HCT116 (cell line): Measurements from ENCODE around the gene SCARF2. TPM values are rescaled to one million over a fixed set of nuclear protein-coding genes. Genes with fewer than 3 reads are reported as not detected.

Experiments
- ATAC-seq: fragments of 200-7000 bp; cut with Tn5 transposase; 2 replicates; pipeline ENCODE4 v1.9.1; 2020; ENCODE audit warnings: mild to moderate bottlenecking, moderate library complexity
- BruUV-seq: library from RNA; stranded (reverse); fragments of 400-500 nt; replicated peaks from 2 replicates; lab custom pipeline; 2021; lab: Mats Ljungman, UMichigan
- CTCF ChIA-PET: fragments of 300-600 bp; sonication (Branson Sonifier 250); formaldehyde crosslinking; loops from one replicate; lab custom pipeline; 2021; ENCODE audit warnings: antibody characterized with exemption; lab: Charles Lee
- POLR2A ChIA-PET: fragments of 300-600, 350-600 bp; sonication (Branson Sonifier 250); formaldehyde crosslinking; loops from one replicate; lab custom pipeline; 2021; ENCODE audit warnings: antibody characterized with exemption; lab: Charles Lee
- RAD21 ChIA-PET, 2 experiments: fragments of 300-600 bp; sonication (Branson Sonifier 250); formaldehyde crosslinking; loops; one replicate each; lab custom pipeline; 2023; ENCODE audit warnings: low total read pairs in 2 of 2; ENCODE audit not compliant: uncharacterized antibody in 2 of 2, unreplicated experiment in 2 of 2, low non-redundant PET in 1 of 2; lab: Charles Lee
- DNase-seq: peaks from one replicate; pipeline ENCODE4 v3.0.0-alpha.2; 2010; ENCODE audit warnings: low read depth, low spot score
- H2AFZ ChIP-seq: fragments of 200-600 bp; shearing (Covaris generic), sonication (generic); 2 replicates; pipeline ENCODE4 v1.6.1; 2017; ENCODE audit warnings: low read depth, mixed run types, mixed read lengths, antibody characterized with exemption, low read length; ENCODE audit not compliant: poor library complexity, severe bottlenecking
- H3K27ac ChIP-seq: 2 replicates; pipeline ENCODE4 v1.5.1; 2012; ENCODE audit warnings: low read depth, low read length
- H3K27me3 ChIP-seq: fragments of 200-600 bp; sonication (generic); 2 replicates; pipeline ENCODE4 v1.6.1; 2016; ENCODE audit warnings: mixed run types, low read length, mixed read lengths; ENCODE audit not compliant: insufficient read depth
- H3K36me3 ChIP-seq, 2 experiments: fragments of 200-500 bp in 1 of 2; fragments of 200-600 bp in 1 of 2; sonication (Bioruptor generic) in 1 of 2; sonication (generic) in 1 of 2; 2 replicates each; pipeline versions ENCODE4 v1.5.1 to v1.6.1; 2014 to 2016; ENCODE audit warnings: low read length in 2 of 2, inconsistent platforms in 1 of 2, mixed read lengths in 1 of 2, mixed run types in 1 of 2; ENCODE audit not compliant: insufficient read depth in 2 of 2, control insufficient read depth in 1 of 2
- H3K4me1 ChIP-seq, 2 experiments: fragments of 200-600 bp in 1 of 2; sonication (generic) in 1 of 2; 2 replicates each; pipeline versions ENCODE4 v1.5.1 to v1.6.1; 2012 to 2017; ENCODE audit warnings: low read length in 2 of 2, inconsistent platforms in 1 of 2, mild to moderate bottlenecking in 1 of 2, mixed read lengths in 1 of 2, mixed run types in 1 of 2, moderate library complexity in 1 of 2; ENCODE audit not compliant: insufficient read depth in 2 of 2, control insufficient read depth in 1 of 2
- H3K4me2 ChIP-seq: fragments of 200-600 bp; sonication (generic); 2 replicates; pipeline ENCODE4 v1.6.1; 2017; ENCODE audit warnings: mixed run types, low read length, mixed read lengths
- H3K4me3 ChIP-seq, 2 experiments: fragments of 200-600 bp in 1 of 2; sonication (generic) in 1 of 2; replicated peaks in 1 of 2; 2 replicates each; pipeline ENCODE4 v1.5.1; 2011 to 2016; ENCODE audit warnings: low read length in 2 of 2, control low read depth in 1 of 2, low read depth in 1 of 2, mild to moderate bottlenecking in 1 of 2, mixed read lengths in 1 of 2, mixed run types in 1 of 2
- H3K79me2 ChIP-seq: fragments of 200-600 bp; sonication (generic); 2 replicates; pipeline ENCODE4 v1.6.1; 2017; ENCODE audit warnings: mild to moderate bottlenecking, mixed run types, low read length, moderate library complexity, mixed read lengths; ENCODE audit not compliant: insufficient read depth
- H3K9ac ChIP-seq: fragments of 200-600 bp; sonication (generic); 2 replicates; pipeline ENCODE4 v1.6.1; 2016; ENCODE audit warnings: low read length, mixed read lengths
- H3K9me2 ChIP-seq: fragments of 200-600 bp; sonication (generic), shearing (Covaris generic); 2 replicates; pipeline ENCODE4 v1.6.1; 2017; ENCODE audit warnings: mixed run types, mild to moderate bottlenecking, moderate library complexity; ENCODE audit not compliant: insufficient read depth
- H3K9me3 ChIP-seq, 2 experiments: fragments of 200-500 bp in 1 of 2; fragments of 200-600 bp in 1 of 2; sonication (Bioruptor generic) in 1 of 2; sonication (generic) in 1 of 2; 2 replicates each; pipeline ENCODE4 v1.6.1; 2014 to 2017; ENCODE audit warnings: low read length in 2 of 2, mixed read lengths in 2 of 2, inconsistent platforms in 1 of 2, low read depth in 1 of 2, mild to moderate bottlenecking in 1 of 2, mixed run types in 1 of 2, moderate library complexity in 1 of 2; ENCODE audit not compliant: control insufficient read depth in 1 of 2, insufficient read depth in 1 of 2
- H4K20me1 ChIP-seq: fragments of 200-600 bp; sonication (generic), shearing (Covaris generic); 2 replicates; pipeline ENCODE4 v1.6.1; 2017; ENCODE audit warnings: mixed run types, mild to moderate bottlenecking, moderate library complexity; ENCODE audit not compliant: insufficient read depth
- CBX3 ChIP-seq: IDR thresholded peaks from 2 replicates; pipeline ENCODE4 v1.6.1; 2012; ENCODE audit warnings: low read depth
- CEBPB ChIP-seq: IDR thresholded peaks from 2 replicates; pipeline ENCODE4 v1.6.1; 2012; ENCODE audit warnings: low read depth
- EGR1 ChIP-seq: IDR thresholded peaks from 2 replicates; pipeline ENCODE4 v1.6.1; 2012; ENCODE audit warnings: low read depth
- EZH2 ChIP-seq: fragments of 200-600 bp; sonication (generic); IDR thresholded peaks from 2 replicates; pipeline ENCODE4 v1.6.1; 2017; ENCODE audit warnings: antibody characterized with exemption, mixed run types
- FOSL1 ChIP-seq: IDR thresholded peaks from 2 replicates; pipeline ENCODE4 v1.6.1; 2012; ENCODE audit warnings: low read depth
- JUND ChIP-seq: IDR thresholded peaks from 2 replicates; pipeline ENCODE4 v1.6.1; 2012
- SIN3A ChIP-seq: IDR thresholded peaks from 2 replicates; pipeline ENCODE4 v1.6.1; 2012; ENCODE audit warnings: low read depth
- ZFX ChIP-seq: fragments of 450-650 bp; IDR thresholded peaks from 2 replicates; pipeline ENCODE4 v1.6.1; 2017
- intact Hi-C: fragments of 100-400 bp; cut with micrococcal nuclease; formaldehyde crosslinking; loops from 2 replicates; pipeline ENCODE4 v1.10.0; 2022
- total RNA-seq: library from RNA; stranded (reverse); gene quantifications from one replicate; pipeline ENCODE4 v1.2.1, GENCODE V29; 2021; ENCODE audit not compliant: unreplicated experiment
- TF ChIP-seq, protein P1 (sequence below), 3 experiments: fragments of 200-600 bp in 1 of 3; sonication (generic) in 1 of 3; IDR thresholded peaks in 2 of 3; conservative IDR thresholded peaks in 1 of 3; 2 replicates each; pipeline ENCODE4 v1.5.1; 2012 to 2017; ENCODE audit warnings: low read depth in 2 of 3, low read length in 2 of 3, antibody characterized with exemption in 1 of 3, borderline replicate concordance in 1 of 3, control low read depth in 1 of 3, mild to moderate bottlenecking in 1 of 3, mixed read lengths in 1 of 3, mixed run types in 1 of 3, moderate library complexity in 1 of 3; ENCODE audit not compliant: insufficient read depth in 1 of 3
- TF ChIP-seq, protein P2 (sequence below): IDR thresholded peaks from 2 replicates; pipeline ENCODE4 v1.6.1; 2012; ENCODE audit warnings: low read depth

Gene SCARF2
- total RNA-seq, 1 experiment from 2014 or later: 2.5 TPM

DNA sequence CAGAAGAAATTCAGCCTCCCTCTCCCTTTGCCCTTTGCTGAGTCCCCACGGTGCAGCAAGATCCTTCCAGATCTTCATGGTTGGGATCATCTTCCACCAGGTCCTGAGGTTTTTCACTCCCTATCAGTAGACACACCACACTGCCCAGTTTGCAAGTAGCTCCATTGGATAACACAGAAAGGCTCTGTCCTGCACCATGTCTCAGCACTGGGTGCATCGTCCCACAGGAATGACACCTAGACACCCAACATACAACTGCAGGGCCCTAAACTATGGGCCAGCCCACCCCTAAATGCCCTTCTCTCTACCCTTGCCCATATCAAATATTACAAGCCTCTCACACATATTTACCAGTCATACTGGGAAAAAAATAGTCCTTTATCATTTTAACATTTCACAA, 48.6 kb upstream of the SCARF2 start:
- intact Hi-C loops: no loop called here
- Histone ChIP-seq H3K9ac (no peak overlapping the region), H3K9me3 (no peaks in the 10 kb centered on the region), H3K27ac (no peak overlapping the region), H3K4me3 (no peak overlapping the region), H3K4me2 (no peak overlapping the region), H3K36me3 (no peaks in the 10 kb centered on the region), H3K27me3 (no peaks in the 10 kb centered on the region), H3K4me1 (no peaks in the 10 kb centered on the region), H3K9me2 (no peaks in the 10 kb centered on the region), H2AFZ (no peak overlapping the region), H3K79me2 (no peaks in the 10 kb centered on the region), H4K20me1 (no peaks in the 10 kb centered on the region)
- ChIA-PET CTCF (no interaction called here), RAD21 (no interaction called here), POLR2A (no interaction called here)
- TF ChIP-seq FOSL1: no peak
- TF ChIP-seq EZH2: no peak
- no peak for TF ChIP-seq CBX3
- TF ChIP-seq, protein P1, sequence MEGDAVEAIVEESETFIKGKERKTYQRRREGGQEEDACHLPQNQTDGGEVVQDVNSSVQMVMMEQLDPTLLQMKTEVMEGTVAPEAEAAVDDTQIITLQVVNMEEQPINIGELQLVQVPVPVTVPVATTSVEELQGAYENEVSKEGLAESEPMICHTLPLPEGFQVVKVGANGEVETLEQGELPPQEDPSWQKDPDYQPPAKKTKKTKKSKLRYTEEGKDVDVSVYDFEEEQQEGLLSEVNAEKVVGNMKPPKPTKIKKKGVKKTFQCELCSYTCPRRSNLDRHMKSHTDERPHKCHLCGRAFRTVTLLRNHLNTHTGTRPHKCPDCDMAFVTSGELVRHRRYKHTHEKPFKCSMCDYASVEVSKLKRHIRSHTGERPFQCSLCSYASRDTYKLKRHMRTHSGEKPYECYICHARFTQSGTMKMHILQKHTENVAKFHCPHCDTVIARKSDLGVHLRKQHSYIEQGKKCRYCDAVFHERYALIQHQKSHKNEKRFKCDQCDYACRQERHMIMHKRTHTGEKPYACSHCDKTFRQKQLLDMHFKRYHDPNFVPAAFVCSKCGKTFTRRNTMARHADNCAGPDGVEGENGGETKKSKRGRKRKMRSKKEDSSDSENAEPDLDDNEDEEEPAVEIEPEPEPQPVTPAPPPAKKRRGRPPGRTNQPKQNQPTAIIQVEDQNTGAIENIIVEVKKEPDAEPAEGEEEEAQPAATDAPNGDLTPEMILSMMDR (IDR thresholded peaks at IDR 0.05 in 2 of 3, conservative IDR thresholded peaks at IDR 0.05 in 1 of 3; ENCODE audit: borderline replicate concordance in 1 of 3, insufficient read depth in 1 of 3, low read depth in 2 of 3, low read length in 2 of 3): no peak
- no peak for TF ChIP-seq ZFX
- no peak for TF ChIP-seq EGR1
- TF ChIP-seq, protein P2, sequence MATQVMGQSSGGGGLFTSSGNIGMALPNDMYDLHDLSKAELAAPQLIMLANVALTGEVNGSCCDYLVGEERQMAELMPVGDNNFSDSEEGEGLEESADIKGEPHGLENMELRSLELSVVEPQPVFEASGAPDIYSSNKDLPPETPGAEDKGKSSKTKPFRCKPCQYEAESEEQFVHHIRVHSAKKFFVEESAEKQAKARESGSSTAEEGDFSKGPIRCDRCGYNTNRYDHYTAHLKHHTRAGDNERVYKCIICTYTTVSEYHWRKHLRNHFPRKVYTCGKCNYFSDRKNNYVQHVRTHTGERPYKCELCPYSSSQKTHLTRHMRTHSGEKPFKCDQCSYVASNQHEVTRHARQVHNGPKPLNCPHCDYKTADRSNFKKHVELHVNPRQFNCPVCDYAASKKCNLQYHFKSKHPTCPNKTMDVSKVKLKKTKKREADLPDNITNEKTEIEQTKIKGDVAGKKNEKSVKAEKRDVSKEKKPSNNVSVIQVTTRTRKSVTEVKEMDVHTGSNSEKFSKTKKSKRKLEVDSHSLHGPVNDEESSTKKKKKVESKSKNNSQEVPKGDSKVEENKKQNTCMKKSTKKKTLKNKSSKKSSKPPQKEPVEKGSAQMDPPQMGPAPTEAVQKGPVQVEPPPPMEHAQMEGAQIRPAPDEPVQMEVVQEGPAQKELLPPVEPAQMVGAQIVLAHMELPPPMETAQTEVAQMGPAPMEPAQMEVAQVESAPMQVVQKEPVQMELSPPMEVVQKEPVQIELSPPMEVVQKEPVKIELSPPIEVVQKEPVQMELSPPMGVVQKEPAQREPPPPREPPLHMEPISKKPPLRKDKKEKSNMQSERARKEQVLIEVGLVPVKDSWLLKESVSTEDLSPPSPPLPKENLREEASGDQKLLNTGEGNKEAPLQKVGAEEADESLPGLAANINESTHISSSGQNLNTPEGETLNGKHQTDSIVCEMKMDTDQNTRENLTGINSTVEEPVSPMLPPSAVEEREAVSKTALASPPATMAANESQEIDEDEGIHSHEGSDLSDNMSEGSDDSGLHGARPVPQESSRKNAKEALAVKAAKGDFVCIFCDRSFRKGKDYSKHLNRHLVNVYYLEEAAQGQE: no peak
- no peak for TF ChIP-seq CEBPB
- no peak for TF ChIP-seq SIN3A
- no peak for TF ChIP-seq JUND
- DNase-seq (no peak), ATAC-seq (no peak)
- no TSS peak for BruUV-seq
